Right renal cortex interstitium (tissue), 3 donors: ENCODE measurements around the gene CCDC9. TPM values are rescaled to one million over a fixed set of nuclear protein-coding genes. Genes with fewer than 3 reads are reported as not detected.
"Not testable (repeated sequence)": the region's sequence is repeated elsewhere in the genome, so short reads cannot be mapped to it uniquely, and the experiment has no call there.

Experiments used
- DNase-seq, 3 donors: peaks; one replicate each; pipeline ENCODE4 v3.0.0-alpha.2; 2013; ENCODE audit warnings: low read depth in 3 of 3, low spot score in 2 of 3
- polyA plus RNA-seq, 3 donors: library from polyadenylated mRNA; unstranded; fragments of 120-200 nt; gene quantifications; one replicate each; pipeline ENCODE4 v1.2.1, GENCODE V29; 2013; ENCODE audit not compliant: insufficient read length in 3 of 3

The CCDC9 gene
- polyA plus RNA-seq, 3 donors = 18.9 to 20.4 (median 19.9) TPM

- no peak for DNase-seq
Observed at GRCh38 chr19:47283405-47284059, 27.2 kb downstream of the CCDC9 start.

- DNase-seq = no peak
Observed at GRCh38 chr19:47284324-47284899, 28.1 kb downstream of the CCDC9 start.

- no peak for DNase-seq
Observed at GRCh38 chr19:47296036-47296435, 39.7 kb downstream of the CCDC9 start.

- DNase-seq = not testable (repeated sequence)
Observed at GRCh38 chr19:47300867-47301266, 44.5 kb downstream of the CCDC9 start.

GRCh38 chr19:47302249-47302648 is 45.9 kb downstream of the CCDC9 start:
- no peak for DNase-seq

GRCh38 chr19:47303966-47304365 is 47.6 kb downstream of the CCDC9 start:
- no peak for DNase-seq

GRCh38 chr19:47305309-47305751 is 49.0 kb downstream of the CCDC9 start:
- no peak for DNase-seq

GRCh38 chr19:47306303-47306702 is 50.0 kb downstream of the CCDC9 start:
- no peak for DNase-seq

GRCh38 chr19:47309038-47309437 is 52.7 kb downstream of the CCDC9 start:
- no peak for DNase-seq

GRCh38 chr19:47309608-47310007 is 53.3 kb downstream of the CCDC9 start, which contains the start of gene C5AR1:
Gene C5AR1 (plus strand): TSS chr19:47309861. CDS start chr19:47309896, 35 bp downstream.
- no peak for DNase-seq

- no peak for DNase-seq
Observed at GRCh38 chr19:47310323-47310722, 54.0 kb downstream of the CCDC9 start.

GRCh38 chr19:47310819-47311218 is 54.5 kb downstream of the CCDC9 start:
- no peak for DNase-seq

GRCh38 chr19:47312366-47313006 is 56.2 kb downstream of the CCDC9 start:
- no peak for DNase-seq

GRCh38 chr19:47313754-47314295 is 57.5 kb downstream of the CCDC9 start:
- no peak for DNase-seq

- no peak for DNase-seq
Observed at GRCh38 chr19:47315125-47315821, 58.9 kb downstream of the CCDC9 start.

- no peak for DNase-seq
Observed at GRCh38 chr19:47316513-47316912, 60.2 kb downstream of the CCDC9 start.

- DNase-seq = no peak
Observed at GRCh38 chr19:47319923-47320871, 63.9 kb downstream of the CCDC9 start.
